ENCODE data around the gene ARFGEF2. TPM values are rescaled to one million over a fixed set of nuclear protein-coding genes. Genes with fewer than 3 reads are reported as not detected.

ARFGEF2 gene
- total RNA-seq, 1 donor from 2014 or later = 26.5 TPM

GRCh38 chr20:48941467-48941866, 20.0 kb downstream of the ARFGEF2 start:
- intact Hi-C loops (cut with DNase I) = no loop called here
- no peak for DNase-seq (ENCODE audit: low spot score)
- no peak for ATAC-seq

DNA sequence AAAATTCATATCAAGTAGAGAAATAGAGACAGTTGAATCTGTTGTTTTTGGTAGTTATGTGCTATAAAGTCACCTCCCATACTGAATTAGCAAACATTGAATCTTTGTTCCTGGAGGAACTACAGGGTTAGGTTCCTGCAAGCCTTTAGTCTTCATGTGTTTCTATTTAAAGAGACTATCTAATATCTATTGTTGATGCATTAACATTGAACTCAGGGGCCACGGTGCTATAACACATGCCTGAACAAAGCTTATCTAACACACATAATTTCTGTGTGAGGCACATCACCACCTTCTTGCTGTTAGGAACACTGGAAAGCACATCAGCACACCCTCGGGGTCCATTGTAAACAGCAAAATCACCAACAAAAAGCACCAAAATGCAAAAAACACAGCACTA, 21.2 kb downstream of the ARFGEF2 start:
- no peak for ATAC-seq

DNA sequence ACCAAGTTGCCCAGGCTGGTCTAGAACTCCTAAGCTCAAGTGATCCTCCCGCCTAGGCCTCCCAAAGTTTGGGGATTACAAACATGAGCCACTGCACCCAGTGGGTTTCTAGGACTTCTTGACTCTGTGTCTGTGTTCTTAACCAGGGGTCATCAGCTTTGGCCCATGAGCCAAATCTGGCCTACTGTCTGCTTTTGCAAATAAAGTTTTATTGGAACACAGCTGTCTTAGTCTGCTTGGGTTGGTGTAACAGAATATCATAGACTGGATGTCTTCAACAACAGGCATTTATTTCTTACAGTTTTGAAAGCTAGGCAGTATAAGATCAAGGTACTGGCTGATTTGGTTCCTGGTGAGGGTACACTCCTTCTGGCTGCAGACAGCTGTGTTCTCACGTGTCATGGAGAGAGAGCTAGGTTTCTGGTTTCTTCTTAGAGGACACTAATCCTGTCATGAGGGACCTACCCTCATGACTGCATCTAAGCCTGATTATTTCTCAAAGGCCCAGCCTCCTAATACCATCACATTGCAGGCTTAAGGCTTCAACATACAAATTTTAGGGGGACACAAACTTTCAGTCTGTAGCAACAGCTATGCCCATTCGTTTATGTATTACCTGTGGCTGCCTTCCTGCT, 23.3 kb downstream of the ARFGEF2 start:
- ATAC-seq = no peak
- intact Hi-C loops (cut with DNase I) = no loop called here
- no peak for DNase-seq (ENCODE audit: low spot score)

More for the DNA sequence above, 21.2 kb downstream of the ARFGEF2 start:
- intact Hi-C loops (cut with DNase I) = no loop called here
- DNase-seq (ENCODE audit: low spot score) = no peak

DNA sequence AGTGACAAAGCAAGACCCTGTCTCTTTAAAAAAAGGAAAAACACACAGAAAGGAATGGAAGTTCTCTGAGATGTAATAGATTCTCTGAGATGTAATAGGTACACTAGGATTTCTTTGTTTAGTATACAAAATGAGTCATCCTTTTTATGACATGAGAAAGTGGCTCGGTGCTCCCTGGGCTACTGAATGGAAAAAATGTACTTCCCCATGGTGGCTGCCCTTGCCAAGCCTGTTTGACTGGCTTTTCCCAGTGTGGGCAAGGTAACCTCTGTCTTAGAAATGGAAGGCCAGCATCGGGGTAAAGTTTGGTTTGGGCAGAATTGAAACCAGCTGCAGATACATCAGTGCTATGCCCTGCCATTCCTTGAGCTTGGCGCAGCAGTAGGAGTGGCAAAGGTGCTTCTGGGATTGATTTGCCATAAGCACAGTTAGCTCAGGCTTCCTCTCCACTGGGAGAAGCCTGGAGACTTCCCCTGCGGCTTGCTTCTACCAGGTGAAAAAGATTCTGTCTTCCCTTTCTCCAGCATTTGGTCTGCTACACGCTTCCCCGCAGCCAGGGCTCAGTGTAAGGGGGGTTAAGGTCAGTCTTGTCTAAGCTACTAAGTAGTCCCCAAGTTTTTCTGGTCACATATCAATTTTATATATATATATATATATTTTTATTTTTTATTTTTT, 24.5 kb downstream of the ARFGEF2 start:
- intact Hi-C loops (cut with DNase I) = no loop called here
- ATAC-seq = no peak
- no peak for DNase-seq (ENCODE audit: low spot score)

DNA sequence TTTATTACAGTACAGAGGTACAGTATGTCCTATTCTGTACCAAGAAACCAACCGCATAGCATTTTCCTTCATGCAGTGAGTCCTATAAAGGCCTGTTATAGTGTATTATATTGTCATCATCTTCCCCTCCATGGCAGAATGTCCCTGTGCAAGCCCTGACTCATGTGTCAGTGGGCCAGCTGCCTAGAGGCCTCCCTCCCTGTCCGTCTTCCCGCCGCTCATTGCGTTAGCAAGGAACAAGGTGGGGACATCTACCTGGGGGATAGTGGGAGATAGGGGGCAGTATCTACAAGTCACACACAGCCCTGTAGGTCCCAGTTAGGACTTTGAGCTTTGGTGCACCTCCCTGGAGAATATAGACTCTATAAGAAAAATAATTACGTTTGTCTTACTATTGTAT, 27.1 kb downstream of the ARFGEF2 start:
- no peak for ATAC-seq
- no peak for DNase-seq (ENCODE audit: low spot score)
- intact Hi-C loops (cut with DNase I) = no loop called here

- ATAC-seq = no peak
- intact Hi-C loops (cut with DNase I) = no loop called here
- DNase-seq (ENCODE audit: low spot score) = no peak
These were observed 28.0 kb downstream of the ARFGEF2 start for GRCh38 chr20:48949304-48950170.

DNA sequence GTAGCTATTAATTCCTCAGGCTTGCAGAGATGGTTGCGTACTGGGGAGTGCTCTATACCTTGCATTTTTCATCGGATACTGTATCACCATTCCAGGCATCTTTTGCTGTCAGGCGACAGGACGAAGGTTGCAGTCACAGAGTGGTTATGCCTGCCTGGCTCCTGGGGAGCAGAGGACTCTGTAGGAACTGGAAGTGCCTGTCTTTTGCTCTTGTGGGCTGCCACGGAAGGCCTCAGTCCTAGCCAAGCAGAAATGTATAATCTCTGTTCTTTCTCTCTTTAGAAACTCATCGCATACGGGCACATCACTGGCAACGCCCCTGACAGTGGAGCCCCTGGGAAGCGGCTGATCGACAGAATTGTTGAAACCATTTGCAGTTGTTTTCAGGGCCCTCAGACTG, 29.5 kb downstream of the ARFGEF2 start:
- intact Hi-C loops (cut with DNase I) = no loop called here
- no peak for DNase-seq (ENCODE audit: low spot score)
- no peak for ATAC-seq

- intact Hi-C loops (cut with DNase I) = no loop called here
- ATAC-seq (no peak), DNase-seq (ENCODE audit: low spot score) (no peak)
These were observed 30.1 kb downstream of the ARFGEF2 start for GRCh38 chr20:48951646-48952045.

DNA sequence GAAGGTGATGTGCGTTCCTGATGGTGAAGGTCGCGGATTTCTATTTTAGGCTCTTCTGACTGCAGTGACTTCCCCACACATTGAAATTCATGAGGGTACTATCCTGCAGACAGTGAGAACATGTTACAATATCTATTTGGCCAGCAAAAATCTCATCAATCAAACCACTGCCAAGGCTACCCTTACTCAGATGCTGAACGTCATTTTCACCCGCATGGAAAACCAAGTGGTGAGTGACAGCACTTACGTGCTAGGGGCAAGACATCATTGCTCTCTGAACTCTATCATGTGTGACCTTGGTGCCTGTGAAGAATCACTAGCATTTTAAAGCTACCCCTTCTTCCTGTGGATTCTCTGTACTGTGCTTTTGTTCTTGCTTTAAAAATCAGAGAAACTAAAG, 31.1 kb downstream of the ARFGEF2 start:
- no peak for ATAC-seq
- intact Hi-C loops (cut with DNase I) = no loop called here
- DNase-seq (ENCODE audit: low spot score) = no peak

DNA sequence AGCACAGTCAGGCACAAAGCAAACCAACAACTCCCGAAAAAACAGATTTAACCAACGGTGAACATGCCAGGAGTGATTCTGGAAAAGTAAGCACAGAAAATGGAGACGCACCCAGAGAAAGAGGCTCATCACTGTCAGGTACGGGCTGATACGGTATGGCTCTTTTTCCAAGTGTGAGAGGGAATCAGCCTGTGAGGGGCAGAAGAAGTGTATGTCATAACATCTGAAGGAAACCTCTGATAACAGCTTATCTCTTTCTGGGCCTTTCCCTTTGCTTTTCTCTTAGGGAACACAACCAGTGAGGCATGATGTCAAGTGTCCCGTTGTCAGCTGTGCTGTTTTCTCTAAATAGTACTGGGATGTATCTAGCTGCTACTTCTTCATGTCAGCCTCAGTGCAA, 32.1 kb downstream of the ARFGEF2 start:
- intact Hi-C loops (cut with DNase I) = no loop called here

GRCh38 chr20:48956052-48956451, 34.5 kb downstream of the ARFGEF2 start:
- DNase-seq (ENCODE audit: low spot score) (no peak), ATAC-seq (no peak)
- intact Hi-C loops (cut with DNase I) = no loop called here

More for the DNA sequence above, 32.1 kb downstream of the ARFGEF2 start:
- ATAC-seq (no peak), DNase-seq (ENCODE audit: low spot score) (no peak)

DNA sequence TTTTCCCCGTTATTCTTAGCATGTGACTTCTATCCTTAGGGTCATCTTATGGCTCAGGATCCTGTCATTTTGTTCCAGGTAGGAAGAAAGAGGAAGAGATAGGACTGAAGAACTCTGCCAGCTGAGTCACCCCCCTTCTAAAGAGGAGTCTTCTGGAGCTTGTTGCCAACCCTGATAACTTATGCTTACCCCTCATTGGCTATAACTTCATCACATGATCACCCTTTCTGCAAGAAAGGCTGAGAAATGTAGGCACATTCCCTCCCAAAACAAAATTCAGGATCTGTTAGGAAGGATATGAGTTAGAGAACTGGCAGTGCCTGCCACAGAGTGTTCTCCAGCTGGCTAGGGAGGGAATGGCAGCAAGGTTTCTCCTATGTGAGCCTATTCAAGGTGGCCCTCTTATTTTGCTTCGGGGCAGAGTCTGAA, 35.6 kb downstream of the ARFGEF2 start:
- DNase-seq (ENCODE audit: low spot score) (no peak), ATAC-seq (no peak)
- intact Hi-C loops (cut with DNase I) = no loop called here

DNA sequence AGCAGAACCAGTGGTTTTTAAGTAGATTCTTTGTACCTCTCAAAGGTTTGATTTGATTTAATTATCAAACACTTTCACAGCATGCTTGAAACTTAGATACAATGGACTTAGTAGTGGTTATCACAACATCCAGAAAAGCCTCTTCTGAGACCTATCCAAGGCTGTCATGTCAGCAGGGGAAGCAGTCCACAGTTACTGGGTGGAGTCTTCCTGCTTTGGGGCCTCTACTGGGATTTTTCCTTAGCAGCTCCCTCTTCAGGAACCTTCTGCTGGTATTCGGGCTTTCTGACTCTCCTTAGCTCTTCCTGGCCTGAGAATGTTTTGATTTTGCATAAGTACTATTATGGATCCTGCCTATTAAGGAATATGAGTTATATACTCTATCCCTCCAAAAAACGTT, 36.0 kb downstream of the ARFGEF2 start:
- intact Hi-C loops (cut with DNase I) = no loop called here
- ATAC-seq = no peak
- no peak for DNase-seq (ENCODE audit: low spot score)

DNA sequence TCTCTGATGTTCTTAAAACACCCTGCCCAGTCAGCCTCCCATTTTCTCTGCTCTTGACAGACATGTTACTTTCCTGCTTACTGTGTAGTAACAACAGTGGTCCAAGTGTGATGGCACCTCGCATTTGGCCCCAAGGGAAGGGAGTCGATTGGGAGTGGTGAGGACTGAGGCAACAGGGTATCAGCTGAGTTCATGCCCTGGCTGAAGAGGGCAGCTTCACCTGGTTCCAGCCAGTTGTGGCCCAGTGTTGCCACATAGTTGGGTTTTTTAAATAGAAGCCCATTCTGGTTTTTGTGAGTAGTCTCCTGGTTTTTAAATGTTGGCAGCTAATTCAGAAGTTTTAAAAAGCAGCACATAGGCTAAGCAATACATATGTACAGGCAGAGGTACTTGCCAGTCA, 37.2 kb downstream of the ARFGEF2 start:
- DNase-seq (ENCODE audit: low spot score) = no peak
- intact Hi-C loops (cut with DNase I) = no loop called here

DNA sequence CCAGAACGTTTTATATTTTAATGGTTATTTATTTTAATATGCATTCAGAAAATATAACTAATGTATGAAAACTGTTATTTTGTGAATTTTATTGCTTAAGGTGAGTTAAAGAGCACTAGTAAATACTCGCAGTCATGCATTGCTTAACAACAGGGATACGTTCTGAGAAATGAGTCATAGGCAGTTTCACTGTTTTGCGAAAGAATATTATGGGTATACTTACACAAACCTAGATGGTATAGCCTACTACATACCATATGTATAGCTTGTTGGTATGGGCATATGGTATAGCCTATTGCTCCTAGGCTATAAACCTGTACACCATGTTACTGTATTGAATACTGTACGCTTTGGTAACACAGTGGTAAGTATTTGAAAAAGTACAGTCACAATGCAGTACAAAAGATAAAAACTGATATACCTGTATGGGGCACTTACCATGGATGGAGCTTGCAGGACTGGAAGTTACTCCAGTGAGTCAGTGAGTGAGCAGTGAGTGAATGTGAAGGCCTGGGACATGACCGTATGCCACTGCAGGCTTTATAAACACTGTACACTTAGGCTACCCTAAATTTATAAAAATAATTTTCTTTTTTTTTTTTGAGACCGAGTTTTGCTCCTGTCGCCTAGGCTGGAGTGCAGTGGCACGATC, 38.5 kb downstream of the ARFGEF2 start:
- ATAC-seq = no peak
- intact Hi-C loops (cut with DNase I) = no loop called here
- no peak for DNase-seq (ENCODE audit: low spot score)

More for the DNA sequence above, 37.2 kb downstream of the ARFGEF2 start:
- no peak for ATAC-seq

- no peak for ATAC-seq
- intact Hi-C loops (cut with DNase I) = no loop called here
- no peak for DNase-seq (ENCODE audit: low spot score)
These were observed 40.9 kb downstream of the ARFGEF2 start for GRCh38 chr20:48962421-48962820.

- intact Hi-C loops (cut with DNase I) = no loop called here
These were observed 41.7 kb downstream of the ARFGEF2 start for GRCh38 chr20:48962976-48963771.

DNA sequence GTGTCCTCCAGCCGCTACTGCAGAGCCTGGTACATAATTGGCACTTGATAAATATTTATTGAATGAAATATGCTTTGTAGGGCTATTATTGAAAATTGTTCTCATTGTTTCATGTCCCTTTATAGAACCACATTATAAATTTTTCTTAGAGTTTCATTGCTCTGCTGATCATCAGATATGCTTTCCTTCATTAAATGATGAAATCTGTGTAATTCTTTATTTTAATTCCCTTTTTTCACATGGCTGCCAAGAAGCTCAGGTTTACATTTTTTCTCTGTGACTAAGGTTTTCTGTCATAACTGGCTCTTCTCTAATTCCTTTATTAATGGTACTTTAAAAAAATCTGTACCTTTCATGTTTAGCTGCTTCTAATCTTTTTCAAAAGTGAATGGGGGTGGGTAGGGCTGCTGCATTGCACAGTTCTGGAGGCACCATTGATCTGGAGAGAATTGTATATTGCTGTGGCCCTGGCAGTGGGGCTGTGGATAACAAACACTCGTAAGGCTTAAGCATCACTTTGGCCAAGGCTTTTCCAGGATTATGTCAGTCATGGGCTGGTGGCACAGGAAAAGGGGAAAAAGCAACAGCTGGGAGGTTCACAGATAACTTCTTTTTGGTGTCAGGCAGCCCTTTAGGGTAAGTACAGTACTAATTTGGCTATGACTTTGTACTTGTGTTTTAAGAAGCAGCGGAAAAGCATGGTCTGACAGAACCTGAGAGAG, 43.8 kb downstream of the ARFGEF2 start:
- ATAC-seq (no peak), DNase-seq (ENCODE audit: low spot score) (no peak)
- intact Hi-C loops (cut with DNase I) = no loop called here

More at GRCh38 chr20:48962976-48963771, 41.7 kb downstream of the ARFGEF2 start:
- ATAC-seq (no peak), DNase-seq (ENCODE audit: low spot score) (no peak)

Measured in sciatic nerve (tissue), 2 donors.